Memory B cell (primary cell): Measurements from ENCODE around the gene KHSRP.
"Not testable (repeated sequence)": the region's sequence is repeated elsewhere in the genome, so short reads cannot be mapped to it uniquely, and the experiment has no call there.

Experiments used
- ATAC-seq: fragments of 150-1000 bp; cut with Tn5 transposase; 2 replicates; pipeline ENCODE4 v1.10.0; 2021; ENCODE audit warnings: low read depth, mild to moderate bottlenecking, moderate library complexity
- DNase-seq, 2 donors: peaks; one replicate each; pipeline ENCODE4 v3.0.0; 2022; ENCODE audit warnings: low spot score in 2 of 2
- H3K27ac Mint-ChIP-seq: one replicate; pipeline ENCODE4 v1.8.0; 2022; ENCODE audit warnings: mild to moderate bottlenecking, moderate library complexity, mixed read lengths
- H3K27me3 Mint-ChIP-seq: one replicate; pipeline ENCODE4 v1.8.0; 2022; ENCODE audit warnings: mixed read lengths
- H3K36me3 Mint-ChIP-seq: one replicate; pipeline ENCODE4 v1.8.0; 2022; ENCODE audit warnings: mild to moderate bottlenecking, mixed read lengths
- H3K4me1 Mint-ChIP-seq: one replicate; pipeline ENCODE4 v1.8.0; 2022; ENCODE audit warnings: mixed read lengths
- H3K4me3 Mint-ChIP-seq: one replicate; pipeline ENCODE4 v1.8.0; 2022; ENCODE audit warnings: mild to moderate bottlenecking, moderate library complexity, mixed read lengths
- H3K9me3 Mint-ChIP-seq: one replicate; pipeline ENCODE4 v1.8.0; 2022; ENCODE audit warnings: mixed read lengths

KHSRP gene

GRCh38 chr19:6400062-6400944, 24.3 kb downstream of the KHSRP start:
- not testable (repeated sequence) for H3K4me1 Mint-ChIP-seq, DNase-seq, H3K4me3 Mint-ChIP-seq, H3K36me3 Mint-ChIP-seq, H3K9me3 Mint-ChIP-seq, H3K27ac Mint-ChIP-seq, H3K27me3 Mint-ChIP-seq, ATAC-seq

GRCh38 chr19:6396305-6396704, 28.3 kb downstream of the KHSRP start:
- Mint-ChIP-seq H3K27ac (no peak overlapping the region), H3K4me3 (no peak overlapping the region), H3K9me3 (no peaks in the 10 kb centered on the region), H3K27me3 (peaks cover 1% of the 10 kb centered on the region), H3K4me1 (peaks cover 16% of the 10 kb centered on the region), H3K36me3 (no peaks in the 10 kb centered on the region)
- no peak for ATAC-seq
- no peak for DNase-seq

GRCh38 chr19:6394831-6395230, 29.8 kb downstream of the KHSRP start:
- DNase-seq = no peak
- H3K4me1 Mint-ChIP-seq = peaks cover 20% of the 10 kb centered on the region

GRCh38 chr19:6393983-6394412, 30.6 kb downstream of the KHSRP start:
- peaks cover 20% of the 10 kb centered on the region for H3K4me1 Mint-ChIP-seq
- peak overlapping the region; percentile 97 for H3K27ac Mint-ChIP-seq
- no peak for DNase-seq
- peak; percentile 37 for ATAC-seq
- no peaks in the 10 kb centered on the region for H3K9me3 Mint-ChIP-seq
- H3K36me3 Mint-ChIP-seq = peaks cover 6% of the 10 kb centered on the region
- peak overlapping the region; percentile 86 for H3K4me3 Mint-ChIP-seq
- no peaks in the 10 kb centered on the region for H3K27me3 Mint-ChIP-seq

More at GRCh38 chr19:6394831-6395230, 29.8 kb downstream of the KHSRP start:
- peaks cover 4% of the 10 kb centered on the region for H3K36me3 Mint-ChIP-seq
- H3K27ac Mint-ChIP-seq = peak overlapping the region; percentile 97
- H3K27me3 Mint-ChIP-seq = no peaks in the 10 kb centered on the region
- ATAC-seq = no peak
- no peaks in the 10 kb centered on the region for H3K9me3 Mint-ChIP-seq
- peak overlapping the region; percentile 43 for H3K4me3 Mint-ChIP-seq

- peaks cover 20% of the 10 kb centered on the region for H3K4me1 Mint-ChIP-seq
- H3K27me3 Mint-ChIP-seq = no peaks in the 10 kb centered on the region
- peak; percentile 94 to 95 for DNase-seq
- no peaks in the 10 kb centered on the region for H3K9me3 Mint-ChIP-seq
- H3K36me3 Mint-ChIP-seq = peaks cover 7% of the 10 kb centered on the region
- peak within 1 kb of the TSS; percentile 86 for H3K4me3 Mint-ChIP-seq
- ATAC-seq = peak; percentile 83
- peak within 1 kb of the TSS; percentile 97 for H3K27ac Mint-ChIP-seq
These were observed 31.3 kb downstream of the KHSRP start, which contains the start of gene GTF2F1 for GRCh38 chr19:6393074-6393982. Gene GTF2F1 (minus strand): TSS chr19:6393164. CDS start chr19:6392995, 169 bp downstream.

GRCh38 chr19:6392221-6393073, 32.2 kb downstream of the KHSRP start:
- peak overlapping the region; percentile 97 for H3K27ac Mint-ChIP-seq
- peaks cover 9% of the 10 kb centered on the region for H3K36me3 Mint-ChIP-seq
- H3K9me3 Mint-ChIP-seq = no peaks in the 10 kb centered on the region
- DNase-seq = no peak
- ATAC-seq = no peak
- peaks cover 20% of the 10 kb centered on the region for H3K4me1 Mint-ChIP-seq
- peak overlapping the region; percentile 86 for H3K4me3 Mint-ChIP-seq
- H3K27me3 Mint-ChIP-seq = no peaks in the 10 kb centered on the region

- H3K36me3 Mint-ChIP-seq = peaks cover 22% of the 10 kb centered on the region
- no peak for ATAC-seq
These were observed 37.2 kb downstream of the KHSRP start for GRCh38 chr19:6387372-6387771.

GRCh38 chr19:6384381-6384780, 40.2 kb downstream of the KHSRP start:
- H3K36me3 Mint-ChIP-seq = peaks cover 38% of the 10 kb centered on the region
- H3K4me1 Mint-ChIP-seq = no peaks in the 10 kb centered on the region
- no peak overlapping the region for H3K27ac Mint-ChIP-seq
- peaks cover 3% of the 10 kb centered on the region for H3K9me3 Mint-ChIP-seq
- no peak for DNase-seq
- no peaks in the 10 kb centered on the region for H3K27me3 Mint-ChIP-seq
- no peak overlapping the region for H3K4me3 Mint-ChIP-seq
- ATAC-seq = no peak

More at GRCh38 chr19:6387372-6387771, 37.2 kb downstream of the KHSRP start:
- Mint-ChIP-seq H3K4me3 (no peak overlapping the region), H3K27ac (no peak overlapping the region), H3K27me3 (no peaks in the 10 kb centered on the region), H3K4me1 (peaks cover 11% of the 10 kb centered on the region), H3K9me3 (no peaks in the 10 kb centered on the region)
- no peak for DNase-seq

- H3K27me3 Mint-ChIP-seq = no peaks in the 10 kb centered on the region
- no peak overlapping the region for H3K27ac Mint-ChIP-seq
- no peak overlapping the region for H3K4me3 Mint-ChIP-seq
- H3K36me3 Mint-ChIP-seq = peaks cover 38% of the 10 kb centered on the region
- DNase-seq (no peak), ATAC-seq (no peak)
- no peaks in the 10 kb centered on the region for H3K4me1 Mint-ChIP-seq
- H3K9me3 Mint-ChIP-seq = peaks cover 3% of the 10 kb centered on the region
These were observed 41.4 kb downstream of the KHSRP start for GRCh38 chr19:6383188-6383587.

GRCh38 chr19:6381030-6381750, 43.4 kb downstream of the KHSRP start:
- DNase-seq (no peak), ATAC-seq (no peak)
- H3K36me3 Mint-ChIP-seq = peaks cover 30% of the 10 kb centered on the region
- no peaks in the 10 kb centered on the region for H3K4me1 Mint-ChIP-seq
- no peak overlapping the region for H3K27ac Mint-ChIP-seq
- no peaks in the 10 kb centered on the region for H3K27me3 Mint-ChIP-seq
- peaks cover 3% of the 10 kb centered on the region for H3K9me3 Mint-ChIP-seq
- H3K4me3 Mint-ChIP-seq = no peak overlapping the region

GRCh38 chr19:6379744-6380143, 44.9 kb downstream of the KHSRP start:
- Mint-ChIP-seq H3K4me3 (no peak overlapping the region), H3K4me1 (no peaks in the 10 kb centered on the region), H3K9me3 (peaks cover 3% of the 10 kb centered on the region), H3K27ac (no peak overlapping the region), H3K36me3 (peaks cover 28% of the 10 kb centered on the region), H3K27me3 (no peaks in the 10 kb centered on the region)
- DNase-seq (no peak), ATAC-seq (no peak)

- ATAC-seq (no peak), DNase-seq (no peak)
- Mint-ChIP-seq H3K27me3 (no peaks in the 10 kb centered on the region), H3K9me3 (peaks cover 3% of the 10 kb centered on the region), H3K36me3 (peaks cover 28% of the 10 kb centered on the region), H3K4me3 (no peak overlapping the region), H3K27ac (no peak overlapping the region), H3K4me1 (peaks cover 4% of the 10 kb centered on the region)
These were observed 46.1 kb downstream of the KHSRP start for GRCh38 chr19:6378486-6378885.

- Mint-ChIP-seq H3K9me3 (peaks cover 3% of the 10 kb centered on the region), H3K4me1 (peaks cover 7% of the 10 kb centered on the region), H3K4me3 (no peak overlapping the region), H3K27ac (no peak overlapping the region), H3K36me3 (peaks cover 24% of the 10 kb centered on the region), H3K27me3 (no peaks in the 10 kb centered on the region)
- DNase-seq (no peak), ATAC-seq (no peak)
These were observed 46.6 kb downstream of the KHSRP start for GRCh38 chr19:6378041-6378440.
